Hepatic stellate cell (primary cell): ENCODE data around the gene TSGA10IP.

ENCODE experiments used
- DNase-seq: peaks from one replicate; pipeline ENCODE4 v3.0.0; 2011; ENCODE audit warnings: low spot score

TSGA10IP gene

GRCh38 chr11:65945430-65945911, at the start of gene TSGA10IP:
TSS of gene TSGA10IP (plus strand) at chr11:65945480. CDS start at chr11:65945676, 196 bp downstream.
- DNase-seq, result no peak

- DNase-seq, result no peak
Observed at GRCh38 chr11:65895482-65895981, 49.7 kb upstream of the TSGA10IP start.

GRCh38 chr11:65896034-65896999, 49.0 kb upstream of the TSGA10IP start:
- DNase-seq, result no peak

GRCh38 chr11:65897020-65897471, 48.2 kb upstream of the TSGA10IP start:
- DNase-seq, result no peak

GRCh38 chr11:65898656-65899355, 46.5 kb upstream of the TSGA10IP start:
- no peak for DNase-seq

- peak; percentile 88 for DNase-seq
Observed at GRCh38 chr11:65899356-65900124, 45.7 kb upstream of the TSGA10IP start.

- DNase-seq, result peak; percentile 93
Observed at GRCh38 chr11:65900125-65900898, 45.0 kb upstream of the TSGA10IP start, which contains the start of gene FOSL1. TSS of gene FOSL1 (minus strand) at chr11:65900388. CDS start at chr11:65900339, 49 bp downstream.

GRCh38 chr11:65900899-65901180, 44.4 kb upstream of the TSGA10IP start:
- no peak for DNase-seq

GRCh38 chr11:65903068-65903481, 42.2 kb upstream of the TSGA10IP start:
- DNase-seq, result peak; percentile 88

GRCh38 chr11:65903715-65904114, 41.6 kb upstream of the TSGA10IP start:
- no peak for DNase-seq

- DNase-seq, result no peak
Observed at GRCh38 chr11:65906602-65907001, 38.7 kb upstream of the TSGA10IP start.

GRCh38 chr11:65907878-65908277, 37.4 kb upstream of the TSGA10IP start:
- no peak for DNase-seq

- DNase-seq, result peak; percentile 89
Observed at GRCh38 chr11:65911682-65912568, 33.4 kb upstream of the TSGA10IP start.

GRCh38 chr11:65912845-65913244, 32.4 kb upstream of the TSGA10IP start:
- no peak for DNase-seq

- DNase-seq, result no peak
Observed at GRCh38 chr11:65915101-65915820, 30.0 kb upstream of the TSGA10IP start.

- DNase-seq, result peak; percentile 99
Observed at GRCh38 chr11:65915821-65916251, 29.4 kb upstream of the TSGA10IP start.

GRCh38 chr11:65916391-65916790, 28.9 kb upstream of the TSGA10IP start:
- no peak for DNase-seq

GRCh38 chr11:65917077-65917433, 28.2 kb upstream of the TSGA10IP start:
- DNase-seq, result no peak

- DNase-seq, result no peak
Observed at GRCh38 chr11:65917434-65918210, 27.7 kb upstream of the TSGA10IP start.
